ENCODE data around the gene GSTK1.

Gene GSTK1

DNA sequence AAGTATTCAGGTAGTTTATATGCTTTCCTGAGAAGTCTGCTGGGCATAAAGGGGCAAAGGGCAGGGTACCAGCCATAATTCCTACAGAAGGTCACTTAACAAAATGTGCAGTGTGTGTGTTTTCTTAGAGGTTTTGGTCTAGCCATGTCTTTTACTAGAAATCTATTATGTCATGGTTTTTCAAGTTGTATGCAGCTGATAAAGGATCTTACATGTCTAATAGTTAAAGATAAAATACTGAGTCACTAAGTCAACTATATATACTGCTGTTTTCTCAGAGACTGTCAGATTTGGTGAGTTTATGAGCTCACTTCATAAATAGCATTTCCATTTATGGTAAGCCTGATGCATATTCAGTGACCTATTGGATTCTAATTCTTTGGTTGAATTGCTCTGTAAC lies 32.6 kb downstream of the GSTK1 start:
- no peak overlapping the region for H3K27ac Mint-ChIP-seq (ENCODE audit: low read depth)
- DNase-seq (ENCODE audit: low spot score in 2 of 2) (no peak), ATAC-seq (replicated peaks; ENCODE audit: extremely low read depth, poor library complexity, severe bottlenecking) (no peak)
- H3K36me3 Mint-ChIP-seq (ENCODE audit: insufficient read depth) = peaks cover 69% of the 10 kb centered on the region
- no peak overlapping the region for H3K4me3 Mint-ChIP-seq
- peaks cover 44% of the 10 kb centered on the region for H3K4me1 Mint-ChIP-seq
- H3K9me3 Mint-ChIP-seq = no peaks in the 10 kb centered on the region
- no peaks in the 10 kb centered on the region for H3K27me3 Mint-ChIP-seq

DNA sequence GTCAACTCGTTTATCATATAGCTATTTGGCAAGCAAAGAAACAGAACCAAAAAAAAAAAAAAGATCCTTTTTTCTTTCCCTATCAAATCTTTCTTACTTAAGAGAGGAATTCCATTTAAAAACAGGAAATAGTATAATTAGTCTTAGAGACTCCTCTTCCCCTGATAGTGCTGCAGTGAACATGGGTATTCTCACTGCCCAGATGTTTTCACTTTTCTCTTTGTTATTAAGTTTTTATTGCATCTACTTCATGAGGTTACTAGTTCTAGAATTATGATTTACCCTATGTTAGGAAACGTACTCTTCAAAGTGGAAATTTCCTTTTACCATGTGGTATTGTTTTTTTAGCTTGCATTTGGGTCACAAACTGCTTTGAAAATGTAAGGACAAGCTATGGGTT lies 33.4 kb downstream of the GSTK1 start:
- ATAC-seq (replicated peaks; ENCODE audit: extremely low read depth, poor library complexity, severe bottlenecking) (no peak), DNase-seq (ENCODE audit: low spot score in 2 of 2) (no peak)
- H3K4me1 Mint-ChIP-seq = peaks cover 35% of the 10 kb centered on the region
- H3K36me3 Mint-ChIP-seq (ENCODE audit: insufficient read depth) = peaks cover 68% of the 10 kb centered on the region
- no peaks in the 10 kb centered on the region for H3K27me3 Mint-ChIP-seq
- no peaks in the 10 kb centered on the region for H3K9me3 Mint-ChIP-seq
- H3K4me3 Mint-ChIP-seq = no peak overlapping the region
- no peak overlapping the region for H3K27ac Mint-ChIP-seq (ENCODE audit: low read depth)

DNA sequence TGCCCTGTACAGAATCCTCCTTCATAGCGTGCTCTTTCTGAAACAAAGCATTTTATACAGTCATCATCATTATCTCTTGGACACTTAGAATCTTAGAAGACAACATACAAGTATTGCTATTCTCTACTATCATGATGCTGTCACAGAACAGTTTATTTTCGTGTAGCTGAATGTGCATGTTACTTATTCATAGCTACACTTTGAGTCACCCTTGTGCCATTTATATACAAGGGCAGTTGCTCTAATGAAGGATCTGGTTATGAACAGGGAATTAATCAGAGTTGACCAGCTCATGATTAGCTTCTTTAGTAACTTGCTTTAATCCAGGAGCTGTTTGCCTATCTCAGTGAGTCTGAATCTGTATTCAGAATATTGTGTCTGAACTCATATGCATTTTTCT lies 36.1 kb downstream of the GSTK1 start:
- Mint-ChIP-seq H3K4me1 (peaks cover 28% of the 10 kb centered on the region), H3K4me3 (no peak overlapping the region), H3K9me3 (no peaks in the 10 kb centered on the region), H3K36me3 (ENCODE audit: insufficient read depth) (peaks cover 62% of the 10 kb centered on the region), H3K27ac (ENCODE audit: low read depth) (no peak overlapping the region), H3K27me3 (no peaks in the 10 kb centered on the region)
- no peak for ATAC-seq (replicated peaks; ENCODE audit: extremely low read depth, poor library complexity, severe bottlenecking)
- DNase-seq (ENCODE audit: low spot score in 2 of 2) = no peak

- H3K4me1 Mint-ChIP-seq = peaks cover 24% of the 10 kb centered on the region
- no peak overlapping the region for H3K27ac Mint-ChIP-seq (ENCODE audit: low read depth)
- no peak overlapping the region for H3K4me3 Mint-ChIP-seq
- H3K27me3 Mint-ChIP-seq = no peaks in the 10 kb centered on the region
- ATAC-seq (replicated peaks; ENCODE audit: extremely low read depth, poor library complexity, severe bottlenecking) = peak; percentile 78
- peak; percentile 43 to 45 for DNase-seq (ENCODE audit: low spot score in 2 of 2)
- no peaks in the 10 kb centered on the region for H3K9me3 Mint-ChIP-seq
- peaks cover 62% of the 10 kb centered on the region for H3K36me3 Mint-ChIP-seq (ENCODE audit: insufficient read depth)
These were observed 36.6 kb downstream of the GSTK1 start for GRCh38 chr7:143299840-143300239.

DNA sequence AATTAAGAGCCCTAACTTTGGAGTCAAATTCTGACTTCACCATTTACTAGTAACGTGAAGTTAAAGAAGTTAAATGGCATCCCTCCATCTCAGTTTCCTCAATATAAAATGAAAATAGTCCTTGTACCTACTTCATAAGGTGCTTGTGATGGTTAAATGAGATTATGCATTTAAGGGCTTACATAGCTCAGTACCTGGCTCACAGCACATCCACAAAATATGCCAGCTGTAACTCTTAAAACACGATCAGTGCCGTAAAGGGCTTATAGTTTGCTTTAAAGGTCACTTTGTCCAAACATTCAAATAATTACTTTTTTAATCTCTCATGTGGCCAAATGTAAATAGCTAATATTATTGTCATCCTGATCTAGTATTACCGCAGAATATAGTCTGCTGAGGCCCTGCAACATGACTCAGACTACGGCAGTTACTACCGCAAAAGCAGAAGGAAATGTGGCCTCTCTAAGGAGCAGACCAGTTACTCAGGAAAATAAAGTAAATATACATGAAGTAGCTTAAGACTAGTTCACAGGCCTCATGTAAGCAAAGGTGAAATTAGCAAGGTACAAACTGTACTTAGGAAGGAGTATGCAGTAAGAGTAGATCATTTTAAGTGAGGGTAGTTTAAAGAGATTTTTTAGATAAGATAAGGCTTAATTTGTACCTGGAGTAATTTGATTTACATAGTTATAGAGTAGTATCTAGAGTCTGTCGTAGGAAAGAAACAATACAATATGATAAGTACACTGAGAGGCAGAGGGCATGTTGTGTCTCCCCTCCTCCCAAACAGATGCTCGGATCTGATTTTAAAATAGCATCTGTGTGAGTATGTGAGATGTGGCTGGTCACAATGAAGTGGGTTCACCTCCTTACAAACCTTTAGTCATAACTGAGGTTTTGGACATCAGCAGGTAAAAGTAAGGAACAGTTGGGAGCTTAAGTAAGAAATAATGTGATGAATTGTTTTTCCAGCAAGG lies 38.0 kb downstream of the GSTK1 start:
- Mint-ChIP-seq H3K27me3 (no peaks in the 10 kb centered on the region), H3K27ac (ENCODE audit: low read depth) (peak overlapping the region; percentile 29), H3K36me3 (ENCODE audit: insufficient read depth) (peaks cover 60% of the 10 kb centered on the region), H3K4me3 (no peak overlapping the region), H3K4me1 (peaks cover 25% of the 10 kb centered on the region), H3K9me3 (no peaks in the 10 kb centered on the region)
- ATAC-seq (replicated peaks; ENCODE audit: extremely low read depth, poor library complexity, severe bottlenecking) (no peak), DNase-seq (ENCODE audit: low spot score in 2 of 2) (no peak)

DNA sequence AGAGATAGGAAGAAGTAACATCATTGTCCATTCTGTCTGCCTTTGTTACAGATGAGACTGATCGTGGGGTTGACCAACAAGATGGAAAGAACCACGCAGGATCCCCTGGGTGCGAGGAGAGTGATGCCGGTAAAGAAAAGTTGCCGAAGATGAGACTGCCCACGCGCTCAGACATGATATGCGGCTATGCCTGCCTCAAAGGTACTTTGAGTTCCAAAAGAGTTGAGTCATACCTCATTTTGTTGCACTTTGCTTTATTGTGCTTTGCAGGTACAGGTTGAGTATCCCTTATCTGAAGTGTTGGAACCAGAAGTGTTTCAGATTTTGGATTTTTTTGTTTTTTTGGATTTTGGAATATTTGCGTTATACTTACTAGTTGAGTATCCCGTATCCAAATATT lies 40.5 kb downstream of the GSTK1 start:
- Mint-ChIP-seq H3K4me3 (no peak overlapping the region), H3K27ac (ENCODE audit: low read depth) (no peak overlapping the region)
- no peak for ATAC-seq (replicated peaks; ENCODE audit: extremely low read depth, poor library complexity, severe bottlenecking)

GRCh38 chr7:143304938-143305337 lies 41.7 kb downstream of the GSTK1 start:
- ATAC-seq (replicated peaks; ENCODE audit: extremely low read depth, poor library complexity, severe bottlenecking) = no peak
- Mint-ChIP-seq H3K27me3 (no peaks in the 10 kb centered on the region), H3K9me3 (no peaks in the 10 kb centered on the region), H3K27ac (ENCODE audit: low read depth) (peak overlapping the region; percentile 21), H3K4me3 (no peak overlapping the region), H3K4me1 (peaks cover 21% of the 10 kb centered on the region), H3K36me3 (ENCODE audit: insufficient read depth) (peaks cover 51% of the 10 kb centered on the region)
- DNase-seq (ENCODE audit: low spot score in 2 of 2) = no peak

More for the DNA sequence above, 40.5 kb downstream of the GSTK1 start:
- Mint-ChIP-seq H3K9me3 (no peaks in the 10 kb centered on the region), H3K4me1 (peaks cover 28% of the 10 kb centered on the region), H3K36me3 (ENCODE audit: insufficient read depth) (peaks cover 54% of the 10 kb centered on the region), H3K27me3 (no peaks in the 10 kb centered on the region)
- DNase-seq (ENCODE audit: low spot score in 2 of 2) = no peak

GRCh38 chr7:143305423-143306070 lies 42.3 kb downstream of the GSTK1 start:
- Mint-ChIP-seq H3K36me3 (ENCODE audit: insufficient read depth) (peaks cover 51% of the 10 kb centered on the region), H3K27ac (ENCODE audit: low read depth) (peak overlapping the region; percentile 21), H3K27me3 (no peaks in the 10 kb centered on the region), H3K4me1 (peaks cover 27% of the 10 kb centered on the region), H3K9me3 (no peaks in the 10 kb centered on the region), H3K4me3 (no peak overlapping the region)
- peak; percentile 32 to 65 for DNase-seq (ENCODE audit: low spot score in 2 of 2)
- ATAC-seq (replicated peaks; ENCODE audit: extremely low read depth, poor library complexity, severe bottlenecking) = no peak

- Mint-ChIP-seq H3K27ac (ENCODE audit: low read depth) (no peak overlapping the region), H3K36me3 (ENCODE audit: insufficient read depth) (peaks cover 36% of the 10 kb centered on the region), H3K27me3 (no peaks in the 10 kb centered on the region), H3K4me1 (peaks cover 41% of the 10 kb centered on the region), H3K4me3 (no peak overlapping the region), H3K9me3 (no peaks in the 10 kb centered on the region)
- ATAC-seq (replicated peaks; ENCODE audit: extremely low read depth, poor library complexity, severe bottlenecking) (no peak), DNase-seq (ENCODE audit: low spot score in 2 of 2) (no peak)
These were observed 45.4 kb downstream of the GSTK1 start for GRCh38 chr7:143308632-143309031.

DNA sequence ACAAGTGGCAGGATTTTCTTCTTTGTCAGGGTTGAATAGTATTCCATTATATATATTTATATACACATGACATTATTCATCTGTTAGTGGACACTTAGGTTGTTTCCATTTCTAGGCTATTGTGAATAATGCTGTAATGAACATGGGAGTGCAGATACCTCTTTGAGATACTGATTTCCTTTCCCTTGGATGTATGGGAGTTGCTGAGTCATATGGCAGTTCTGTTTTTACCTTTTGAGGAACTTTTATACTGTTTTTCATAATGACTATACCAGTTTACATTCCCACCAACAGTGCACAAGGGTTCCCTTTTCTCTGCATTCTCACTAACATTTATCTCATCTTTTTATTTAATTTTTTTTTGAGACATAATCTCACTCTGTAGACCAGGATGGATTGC lies 50.9 kb downstream of the GSTK1 start:
- Mint-ChIP-seq H3K27ac (ENCODE audit: low read depth) (no peak overlapping the region), H3K27me3 (no peaks in the 10 kb centered on the region), H3K4me1 (peaks cover 26% of the 10 kb centered on the region), H3K4me3 (no peak overlapping the region), H3K9me3 (no peaks in the 10 kb centered on the region), H3K36me3 (ENCODE audit: insufficient read depth) (peaks cover 5% of the 10 kb centered on the region)
- ATAC-seq (replicated peaks; ENCODE audit: extremely low read depth, poor library complexity, severe bottlenecking) = no peak
- DNase-seq (ENCODE audit: low spot score in 2 of 2) = no peak

- no peaks in the 10 kb centered on the region for H3K27me3 Mint-ChIP-seq
- H3K4me1 Mint-ChIP-seq = peaks cover 16% of the 10 kb centered on the region
- H3K36me3 Mint-ChIP-seq (ENCODE audit: insufficient read depth) = peaks cover 6% of the 10 kb centered on the region
- DNase-seq (ENCODE audit: low spot score in 2 of 2) (no peak), ATAC-seq (replicated peaks; ENCODE audit: extremely low read depth, poor library complexity, severe bottlenecking) (no peak)
- no peak within 1 kb of the TSS for H3K27ac Mint-ChIP-seq (ENCODE audit: low read depth)
- no peak within 1 kb of the TSS for H3K4me3 Mint-ChIP-seq
- no peaks in the 10 kb centered on the region for H3K9me3 Mint-ChIP-seq
These were observed 52.5 kb downstream of the GSTK1 start, which contains the start of gene CLCN1 for GRCh38 chr7:143315776-143316175. Gene CLCN1 (plus strand): TSS chr7:143316111. CDS start chr7:143316213, 102 bp downstream.

- Mint-ChIP-seq H3K36me3 (ENCODE audit: insufficient read depth) (peaks cover 4% of the 10 kb centered on the region), H3K4me3 (no peak overlapping the region), H3K9me3 (no peaks in the 10 kb centered on the region), H3K27me3 (no peaks in the 10 kb centered on the region), H3K4me1 (peaks cover 10% of the 10 kb centered on the region), H3K27ac (ENCODE audit: low read depth) (no peak overlapping the region)
- DNase-seq (ENCODE audit: low spot score in 2 of 2) (no peak), ATAC-seq (replicated peaks; ENCODE audit: extremely low read depth, poor library complexity, severe bottlenecking) (no peak)
These were observed 53.3 kb downstream of the GSTK1 start for GRCh38 chr7:143316492-143316891.

GRCh38 chr7:143318661-143319060 lies 55.4 kb downstream of the GSTK1 start:
- H3K4me3 Mint-ChIP-seq = no peak overlapping the region
- peaks cover 4% of the 10 kb centered on the region for H3K36me3 Mint-ChIP-seq (ENCODE audit: insufficient read depth)
- ATAC-seq (replicated peaks; ENCODE audit: extremely low read depth, poor library complexity, severe bottlenecking) = no peak
- no peaks in the 10 kb centered on the region for H3K27me3 Mint-ChIP-seq
- DNase-seq (ENCODE audit: low spot score in 2 of 2) = no peak
- H3K4me1 Mint-ChIP-seq = peaks cover 5% of the 10 kb centered on the region
- H3K27ac Mint-ChIP-seq (ENCODE audit: low read depth) = no peak overlapping the region
- H3K9me3 Mint-ChIP-seq = no peaks in the 10 kb centered on the region

Data from central memory CD8-positive, alpha-beta T cell (primary cell).